NCI-H1436 (cell line): ENCODE data around the gene TMEM129.

Experiments used
- DNase-seq: peaks from one replicate; lab custom pipeline; 2025; lab: John Stamatoyannopoulos, UW

TMEM129 gene

GRCh38 chr4:1758306-1759121, 37.4 kb upstream of the TMEM129 start:
- DNase-seq, result no peak

DNA sequence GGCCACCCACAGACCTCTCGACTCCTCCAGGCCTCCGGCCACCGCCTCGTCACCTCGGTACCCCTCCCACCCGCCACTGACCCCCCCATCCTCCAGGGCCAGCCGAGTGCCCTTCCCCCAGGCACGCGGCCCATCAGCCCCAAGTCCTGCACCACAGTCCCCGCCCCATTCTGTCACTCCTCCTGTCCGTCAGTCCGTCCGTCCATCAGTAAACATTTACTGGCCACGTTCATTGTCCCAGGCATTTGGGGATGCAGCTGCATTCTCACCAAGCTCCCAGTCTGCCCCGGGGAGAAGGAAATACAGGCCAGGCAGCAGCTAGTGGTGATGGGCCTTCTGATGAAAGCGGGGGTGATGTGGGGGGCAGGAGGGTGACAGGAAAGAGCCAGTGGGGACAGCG, 36.7 kb upstream of the TMEM129 start:
- DNase-seq, result no peak

- no peak for DNase-seq
Observed at GRCh38 chr4:1756893-1757779, 36.0 kb upstream of the TMEM129 start.

GRCh38 chr4:1756079-1756478, 35.0 kb upstream of the TMEM129 start:
- no peak for DNase-seq

DNA sequence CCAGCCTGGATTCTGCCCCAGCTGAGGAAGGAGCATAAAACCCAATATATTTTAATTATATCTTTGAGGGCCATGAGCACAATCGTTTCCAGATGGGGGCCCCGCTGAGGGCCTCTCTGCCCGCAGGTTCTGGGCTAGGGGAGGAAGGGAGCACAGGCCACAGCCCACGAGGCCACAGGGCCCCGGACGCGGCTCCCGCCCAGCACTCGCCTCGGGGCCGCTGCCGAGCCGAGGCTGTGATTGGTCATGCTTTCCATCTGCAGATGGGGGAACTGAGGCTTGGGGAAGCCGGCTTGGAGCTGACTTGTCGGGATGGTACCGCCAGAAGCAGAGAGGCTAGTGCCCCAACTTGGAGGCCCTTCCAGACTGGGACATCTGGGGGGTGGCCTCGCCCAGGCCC, 34.2 kb upstream of the TMEM129 start:
- DNase-seq, result no peak

GRCh38 chr4:1754336-1754735, 33.2 kb upstream of the TMEM129 start:
- DNase-seq, result no peak

GRCh38 chr4:1753697-1754311, 32.7 kb upstream of the TMEM129 start:
- no peak for DNase-seq

DNA sequence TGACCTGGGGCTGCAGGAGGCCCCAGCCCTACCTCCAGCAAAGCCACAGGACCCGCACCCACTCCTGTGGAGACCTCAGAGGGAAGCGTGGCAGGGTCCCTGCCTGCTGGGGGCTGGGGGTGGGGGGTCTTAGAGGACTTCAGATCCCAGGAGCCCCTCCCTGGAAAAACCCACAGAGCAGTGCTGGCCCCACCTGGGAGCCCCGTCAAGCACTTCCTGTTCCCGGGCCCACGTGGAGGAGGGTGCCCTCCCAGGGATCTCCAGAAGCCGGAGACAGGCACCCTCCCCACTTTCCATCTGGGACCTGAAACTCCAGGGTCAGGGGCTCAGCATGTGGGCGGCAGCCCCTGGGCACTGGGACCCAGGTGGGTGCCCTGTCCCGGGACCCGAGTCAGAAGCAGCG, 32.2 kb upstream of the TMEM129 start:
- DNase-seq, result no peak

DNA sequence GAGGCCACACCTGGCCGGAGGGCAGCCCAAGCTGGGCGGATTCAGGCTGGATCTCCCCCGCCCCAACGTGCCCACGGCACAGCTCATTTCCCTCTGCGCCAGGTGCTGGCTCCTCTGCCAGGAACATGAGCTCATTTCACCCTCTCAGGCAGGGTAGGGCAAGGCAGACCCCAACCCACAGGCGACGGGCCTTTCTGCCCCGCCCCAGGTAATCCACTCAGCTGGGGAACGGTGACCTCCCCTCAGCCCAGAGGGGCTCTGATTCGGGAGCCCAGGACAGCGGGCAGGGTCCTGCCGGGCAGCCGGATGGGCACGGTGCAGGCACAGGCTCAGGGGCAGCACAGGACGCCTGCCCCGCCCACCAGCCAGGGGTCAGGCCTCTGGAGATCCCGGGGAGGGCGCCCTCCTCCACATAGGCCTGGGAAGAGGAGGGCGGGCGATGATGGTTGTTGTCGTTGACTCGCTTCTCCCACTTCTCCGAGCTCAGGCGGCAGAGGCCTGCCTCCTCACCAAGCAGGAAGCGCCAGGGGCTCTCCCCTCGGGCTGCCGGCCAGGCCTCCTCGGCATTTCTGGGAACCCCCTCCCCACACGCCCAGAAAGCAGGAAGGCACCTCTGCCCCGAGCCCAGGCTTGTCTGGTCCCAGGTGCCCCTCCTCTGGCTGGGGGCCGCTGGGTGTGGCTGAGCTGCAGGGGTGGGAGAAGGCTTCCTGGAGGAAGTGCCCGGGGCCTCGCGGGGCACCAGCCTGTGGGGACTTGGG, 31.3 kb upstream of the TMEM129 start:
- DNase-seq, result no peak

DNA sequence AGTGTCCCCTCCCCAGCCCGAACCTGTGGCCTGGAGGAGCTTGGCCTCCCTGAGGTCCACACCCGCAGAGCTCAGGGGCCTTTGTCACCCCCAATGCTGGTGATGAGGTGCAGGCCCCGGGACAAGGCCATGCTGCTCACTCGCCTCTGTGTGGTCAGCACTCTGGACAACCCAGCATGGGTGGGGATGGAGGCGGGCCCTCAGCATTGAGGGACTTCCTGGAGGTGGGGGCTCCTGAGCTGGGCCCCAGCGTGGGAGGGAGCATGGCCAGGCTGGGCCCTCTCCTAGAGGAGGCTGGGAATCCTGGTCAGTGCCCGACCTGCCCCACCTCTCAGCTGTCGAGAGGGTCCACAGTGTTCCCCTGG, 30.8 kb upstream of the TMEM129 start:
- no peak for DNase-seq

GRCh38 chr4:1751155-1751918, 30.2 kb upstream of the TMEM129 start:
- no peak for DNase-seq

DNA sequence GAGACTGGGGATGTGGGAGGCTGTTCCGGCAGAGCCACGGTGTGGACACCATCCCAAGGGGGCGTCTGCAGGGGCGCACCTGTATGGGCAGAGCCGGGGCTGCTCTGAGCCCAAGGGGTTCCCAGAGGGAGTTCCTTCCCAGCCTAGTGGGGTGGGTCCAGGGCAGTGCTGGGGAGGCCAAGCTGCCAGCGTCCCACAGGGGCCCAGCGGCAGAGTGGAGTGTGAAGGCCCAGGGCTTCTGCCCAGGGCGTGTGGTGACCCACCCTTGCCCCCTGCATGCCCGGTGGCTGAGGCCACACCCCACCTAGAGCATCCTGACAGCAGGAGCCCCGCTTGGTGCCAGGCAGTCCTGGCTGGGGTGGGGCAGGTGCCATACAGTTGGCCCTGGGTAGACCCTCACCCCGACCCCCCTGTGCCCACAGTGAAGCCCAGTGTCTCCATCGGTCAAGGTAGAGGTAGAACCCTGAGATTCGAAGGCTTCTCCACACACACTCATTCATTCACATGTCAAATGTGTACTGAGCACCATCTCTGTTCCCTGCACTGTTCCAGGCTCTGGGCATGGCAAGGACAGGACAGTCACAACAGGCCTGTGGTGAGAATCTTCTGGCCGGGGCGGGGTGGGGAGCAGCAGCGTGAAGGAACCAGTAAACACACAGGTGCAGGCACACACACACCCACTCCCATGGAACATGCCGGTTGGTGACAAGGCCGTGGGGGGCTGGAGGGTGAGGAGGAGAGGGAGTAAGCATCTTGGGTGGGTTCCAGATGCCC, 29.4 kb upstream of the TMEM129 start:
- DNase-seq, result no peak

GRCh38 chr4:1749826-1750225, 28.7 kb upstream of the TMEM129 start:
- no peak for DNase-seq

DNA sequence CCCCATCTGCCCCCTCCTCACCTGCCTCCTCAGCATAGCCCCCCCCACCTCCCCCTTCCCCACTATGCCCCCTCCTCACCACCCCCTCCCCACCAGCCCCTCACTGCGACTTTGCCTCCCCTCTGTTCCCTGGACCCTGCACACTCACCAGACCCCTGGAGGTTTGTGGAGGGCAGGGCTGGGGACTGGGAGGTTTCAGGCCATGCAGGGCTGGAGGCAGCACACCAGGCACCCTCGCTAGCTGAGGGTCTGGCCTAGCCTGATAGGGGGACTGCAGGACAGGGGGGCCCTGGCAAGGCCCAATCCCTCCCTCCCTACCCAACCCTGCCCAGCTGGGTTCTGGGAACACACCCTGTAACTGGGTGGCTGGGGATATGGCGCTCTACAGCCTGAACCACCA, 28.2 kb upstream of the TMEM129 start:
- DNase-seq, result no peak

- peak; percentile 79 for DNase-seq
Observed at GRCh38 chr4:1748465-1748995, 27.4 kb upstream of the TMEM129 start.

- DNase-seq, result no peak
Observed at GRCh38 chr4:1747603-1747967, 26.5 kb upstream of the TMEM129 start.

DNA sequence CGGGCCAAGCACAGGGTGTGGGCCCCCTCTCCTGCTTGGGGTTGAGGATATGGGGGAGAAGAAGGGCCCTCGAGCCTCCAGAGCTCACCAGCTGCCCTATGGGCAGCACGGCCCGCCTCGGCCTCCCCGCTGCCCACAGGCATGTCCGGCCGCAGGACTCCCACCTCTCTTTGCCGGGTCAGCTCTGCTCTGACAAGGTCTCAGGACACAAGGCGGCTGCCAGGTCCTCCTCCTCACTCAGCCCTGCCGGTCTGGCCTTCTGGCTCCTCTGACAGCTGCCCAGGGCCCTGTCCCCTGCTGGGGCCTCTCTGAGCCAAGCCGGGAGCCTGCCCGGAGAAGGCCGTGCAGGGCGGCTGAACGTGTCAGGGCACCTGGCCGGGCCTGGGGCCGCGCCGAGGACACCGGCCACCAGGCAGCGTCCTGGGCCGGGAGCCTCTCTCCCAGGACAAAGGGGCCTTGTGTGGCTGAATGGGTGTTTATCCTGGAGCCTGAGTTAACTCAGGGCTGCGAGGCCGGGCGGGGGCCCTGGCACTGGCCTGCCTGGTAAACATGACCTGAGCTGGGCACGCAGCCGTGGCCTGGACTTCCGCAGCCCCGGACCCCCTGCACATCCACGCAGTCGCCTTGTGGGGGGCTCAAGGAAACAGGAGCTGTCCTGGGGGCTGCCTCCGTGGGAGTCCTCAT, 25.9 kb upstream of the TMEM129 start:
- no peak for DNase-seq

DNA sequence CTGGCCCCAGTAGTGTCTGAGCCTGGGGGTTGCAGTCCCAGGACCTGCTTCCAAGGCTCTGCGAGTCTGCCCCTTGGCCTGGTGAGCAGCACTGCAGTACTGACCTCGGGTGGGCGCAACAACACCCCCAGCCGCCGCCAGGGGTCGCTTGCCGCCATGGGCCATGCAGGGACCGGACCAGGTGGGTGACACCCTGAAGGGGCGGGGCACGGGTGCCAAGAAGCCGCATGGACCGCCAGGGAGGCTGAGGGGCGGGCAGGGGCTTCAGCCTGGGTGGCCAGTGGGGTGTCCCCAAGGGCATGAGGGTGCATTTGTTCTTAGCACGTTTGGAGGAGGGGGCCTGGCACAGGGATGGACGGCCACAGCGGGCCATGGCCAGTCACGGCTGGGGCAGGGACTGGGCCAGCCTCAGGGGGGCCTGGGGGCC, 25.2 kb upstream of the TMEM129 start:
- peak; percentile 82 for DNase-seq

DNA sequence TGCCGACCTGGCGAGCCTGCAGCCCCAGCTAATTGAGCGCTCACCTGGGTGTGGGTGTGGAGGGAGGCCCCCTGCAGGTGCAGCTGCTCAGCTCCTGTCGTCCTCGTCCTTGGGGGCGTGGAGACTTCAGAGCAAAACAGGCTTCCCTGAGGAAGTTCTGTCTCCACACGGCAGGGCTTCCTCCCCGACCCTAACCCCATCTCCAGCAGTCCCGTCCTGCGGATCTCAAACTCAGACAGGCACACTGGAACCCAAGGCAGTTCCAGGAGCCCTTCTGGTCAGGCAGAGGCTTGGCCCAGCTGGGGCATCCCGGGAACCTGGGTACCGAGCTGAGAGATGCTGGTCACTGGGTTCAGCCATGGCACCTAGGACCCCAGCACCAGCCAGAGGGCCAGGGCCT, 24.6 kb upstream of the TMEM129 start:
- DNase-seq, result no peak

DNA sequence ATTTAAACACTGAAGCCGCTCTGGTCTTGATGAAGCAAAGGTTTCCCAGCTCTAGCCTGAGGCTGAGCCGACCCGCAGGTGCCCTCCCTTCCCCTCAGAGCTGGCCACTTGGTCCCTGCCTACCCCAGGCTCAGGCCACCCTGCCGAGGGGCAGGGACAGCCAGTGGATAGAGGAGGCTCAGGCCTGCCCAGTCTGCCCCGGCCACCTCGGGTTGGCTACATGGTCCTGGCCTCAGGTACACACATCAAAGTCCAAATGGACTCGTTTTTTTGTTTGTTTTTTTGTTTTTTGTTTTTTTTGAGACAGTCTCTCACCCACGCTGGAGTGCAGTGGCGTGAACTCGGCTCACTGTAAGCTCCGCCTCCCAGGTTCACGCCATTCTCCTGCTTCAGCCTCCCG, 24.0 kb upstream of the TMEM129 start:
- DNase-seq, result no peak
